GM18861 (cell line): ENCODE data around the gene FNDC5.

ENCODE experiments used
- ATAC-seq: cut with Tn5 transposase; IDR thresholded peaks from one replicate; pipeline ENCODE4 v1.9.1; 2021; ENCODE audit not compliant: unreplicated experiment

FNDC5 gene

GRCh38 chr1:32865639-32866405 is 4.9 kb downstream of the FNDC5 start:
- ATAC-seq = no peak

- no peak for ATAC-seq
Measured at GRCh38 chr1:32864375-32865019, 6.2 kb downstream of the FNDC5 start.

- ATAC-seq = no peak
Measured at GRCh38 chr1:32863881-32864245, 6.8 kb downstream of the FNDC5 start.

DNA sequence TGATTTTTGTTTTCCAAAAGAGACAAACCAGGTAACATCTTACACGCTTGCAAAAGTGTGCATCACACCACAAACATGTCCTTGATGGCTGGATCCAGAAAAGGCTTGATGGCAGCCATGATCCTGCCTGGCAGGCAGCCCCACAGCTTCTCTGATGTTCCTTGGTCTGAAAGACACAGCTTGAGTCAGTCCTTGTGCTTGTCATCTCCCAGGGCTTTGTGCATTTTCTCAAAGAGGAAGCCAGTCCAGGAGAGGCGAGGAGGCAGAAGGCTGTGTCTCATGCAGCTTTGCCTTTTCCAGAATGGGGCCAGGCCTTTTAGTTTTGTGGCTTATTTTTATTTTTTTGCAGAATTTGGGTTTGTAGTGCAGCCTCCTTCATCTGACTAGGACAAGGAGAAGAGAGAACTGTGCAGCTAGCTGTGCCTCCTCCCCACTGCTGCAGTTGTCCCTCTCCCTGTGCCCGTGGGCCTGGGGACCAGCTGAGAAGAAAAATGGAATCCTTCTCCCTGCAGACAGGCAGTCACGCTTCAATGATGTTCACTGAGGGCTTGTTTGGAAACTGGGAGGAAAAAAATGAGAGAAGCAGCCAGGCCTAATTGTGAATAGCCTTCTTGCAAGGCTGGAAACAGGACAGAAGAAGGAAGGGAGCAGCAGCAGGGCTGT is 7.4 kb downstream of the FNDC5 start:
- no peak for ATAC-seq

- ATAC-seq = no peak
Measured at GRCh38 chr1:32861904-32862695, 8.6 kb downstream of the FNDC5 start.

DNA sequence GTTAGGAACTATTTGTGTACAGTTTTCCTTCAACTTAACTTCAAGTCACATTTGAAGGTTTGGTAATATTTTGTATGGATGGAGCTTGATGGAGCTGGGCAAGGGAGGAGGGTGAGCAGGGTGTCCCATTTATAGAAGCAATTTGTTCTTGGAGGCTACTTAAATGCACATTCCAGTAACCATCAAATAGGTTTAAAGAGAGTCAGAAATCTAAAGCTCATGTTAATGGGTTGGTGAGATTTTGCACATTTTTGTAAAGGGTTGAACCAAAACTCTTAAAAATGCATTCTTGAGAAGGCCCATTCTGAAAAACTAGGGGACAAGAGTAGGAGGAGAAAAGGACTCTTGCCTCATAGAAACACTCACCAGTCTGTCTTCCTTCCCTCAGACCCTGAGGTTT is 10.1 kb downstream of the FNDC5 start:
- no peak for ATAC-seq

DNA sequence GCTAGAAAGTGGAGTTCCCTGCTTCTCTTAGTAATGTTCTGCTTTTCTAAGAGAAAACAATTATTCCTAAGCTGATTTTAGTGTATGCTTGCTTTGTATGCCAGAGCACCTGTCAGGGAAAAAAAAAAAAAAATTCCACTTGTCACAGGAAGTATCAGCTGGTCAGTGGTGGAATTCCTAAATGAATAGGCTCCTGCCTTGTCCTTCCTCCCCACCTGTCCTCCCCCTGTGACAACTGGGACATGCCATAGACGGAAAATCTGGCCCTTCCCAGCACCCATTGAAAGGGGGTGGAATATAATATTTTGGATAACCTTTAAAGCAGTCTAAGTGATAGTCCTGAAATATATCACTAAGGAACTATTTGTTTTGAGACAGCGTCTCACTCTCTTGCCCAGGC is 10.8 kb downstream of the FNDC5 start:
- ATAC-seq = no peak

GRCh38 chr1:32858791-32859190 is 11.9 kb downstream of the FNDC5 start:
- no peak for ATAC-seq

- no peak for ATAC-seq
Measured at GRCh38 chr1:32858136-32858535, 12.6 kb downstream of the FNDC5 start.

DNA sequence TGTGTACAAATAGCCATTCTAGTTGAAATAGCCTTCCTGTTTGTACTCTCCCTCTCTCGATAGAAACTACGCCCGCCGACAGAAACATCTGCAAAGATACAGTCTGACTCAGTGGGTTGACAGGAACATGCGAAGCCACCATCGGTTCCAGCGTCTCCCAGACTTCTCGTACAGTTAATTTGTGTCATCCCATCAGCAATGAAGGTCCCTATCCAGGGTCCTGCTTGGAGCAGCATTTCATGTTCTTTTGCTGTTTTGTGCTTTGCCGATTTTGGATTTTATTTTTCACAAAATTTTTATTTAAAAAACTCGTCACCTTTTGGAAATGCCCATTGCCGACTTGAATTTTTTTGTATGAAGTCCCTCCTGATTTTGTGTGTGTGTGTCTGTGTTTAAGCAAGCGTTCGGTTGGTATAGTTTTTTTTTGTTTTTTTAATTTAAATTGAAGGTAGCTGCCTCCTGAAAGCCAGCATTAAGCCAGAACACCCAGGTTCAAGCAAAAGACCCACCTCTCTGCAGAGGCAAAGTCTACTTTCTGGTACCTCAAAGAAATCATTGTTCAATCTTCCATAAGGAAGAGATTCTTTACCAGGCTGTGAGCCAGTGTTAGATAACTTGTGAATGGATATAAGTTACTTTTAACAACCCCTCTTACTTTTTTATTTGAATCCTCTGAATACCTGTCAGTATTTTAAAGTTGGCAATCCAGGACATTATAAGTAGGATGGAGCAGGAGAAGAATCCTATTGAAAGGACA is 14.7 kb downstream of the FNDC5 start:
- no peak for ATAC-seq

GRCh38 chr1:32848354-32849063 is 22.2 kb downstream of the FNDC5 start:
- ATAC-seq = no peak

DNA sequence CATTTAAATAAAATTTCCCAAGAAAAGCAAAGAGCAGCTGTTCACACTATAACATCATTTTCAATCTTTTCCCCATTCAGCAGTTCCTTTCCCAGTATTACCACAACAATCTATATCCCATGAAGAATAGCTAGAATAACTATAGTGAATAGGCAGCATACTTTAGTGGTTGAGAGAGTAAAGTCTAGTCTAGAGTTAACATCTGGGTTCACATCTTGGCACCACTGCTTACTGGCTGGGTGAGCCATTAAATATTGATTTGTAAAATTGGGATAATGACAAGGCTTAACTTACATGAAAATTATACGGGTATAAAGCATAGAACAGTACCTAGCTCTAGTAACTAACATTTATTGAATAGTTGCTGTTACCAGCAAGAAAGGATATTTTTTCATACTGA is 38.8 kb downstream of the FNDC5 start:
- ATAC-seq = no peak

DNA sequence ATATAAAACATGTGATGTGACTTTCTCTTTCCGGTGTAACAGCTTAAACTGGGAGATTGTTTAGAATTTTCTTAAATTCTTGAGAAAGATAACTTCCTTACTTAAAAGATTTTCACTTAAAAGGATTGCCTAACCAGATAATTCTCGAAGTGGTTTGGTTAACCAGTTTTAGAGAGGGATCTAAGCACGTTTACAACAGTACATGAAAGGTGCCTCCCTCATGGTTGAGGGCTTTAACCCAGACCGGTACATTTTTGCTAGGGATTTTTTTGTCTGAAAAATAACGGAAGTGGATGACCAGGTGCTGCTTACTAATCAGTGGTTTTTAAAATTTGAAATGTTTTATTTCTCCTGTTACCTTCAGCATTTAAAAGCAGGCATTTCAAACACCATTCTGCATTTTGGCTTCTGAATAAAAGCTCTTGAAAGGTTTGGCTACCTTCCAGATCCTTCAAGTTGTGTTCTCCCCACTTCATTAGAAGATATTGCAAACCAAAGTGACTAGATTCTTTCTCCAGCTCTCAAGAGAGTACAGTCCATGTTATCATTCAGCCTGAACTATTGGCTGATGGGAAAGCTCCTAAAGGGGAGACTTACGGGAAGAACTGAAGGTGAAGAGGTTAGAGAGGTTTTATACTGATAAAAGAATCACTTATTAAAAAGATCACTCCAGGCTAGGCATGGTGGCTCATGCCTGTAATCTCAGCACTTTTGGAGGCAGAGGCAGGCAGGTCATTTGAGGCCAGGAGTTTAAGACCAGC is 40.4 kb downstream of the FNDC5 start:
- no peak for ATAC-seq

- no peak for ATAC-seq
Measured at GRCh38 chr1:32828341-32828740, 42.4 kb downstream of the FNDC5 start.

- no peak for ATAC-seq
Measured at GRCh38 chr1:32825181-32825580, 45.5 kb downstream of the FNDC5 start.

GRCh38 chr1:32818804-32819541 is 51.7 kb downstream of the FNDC5 start:
- ATAC-seq = peak; percentile 36

DNA sequence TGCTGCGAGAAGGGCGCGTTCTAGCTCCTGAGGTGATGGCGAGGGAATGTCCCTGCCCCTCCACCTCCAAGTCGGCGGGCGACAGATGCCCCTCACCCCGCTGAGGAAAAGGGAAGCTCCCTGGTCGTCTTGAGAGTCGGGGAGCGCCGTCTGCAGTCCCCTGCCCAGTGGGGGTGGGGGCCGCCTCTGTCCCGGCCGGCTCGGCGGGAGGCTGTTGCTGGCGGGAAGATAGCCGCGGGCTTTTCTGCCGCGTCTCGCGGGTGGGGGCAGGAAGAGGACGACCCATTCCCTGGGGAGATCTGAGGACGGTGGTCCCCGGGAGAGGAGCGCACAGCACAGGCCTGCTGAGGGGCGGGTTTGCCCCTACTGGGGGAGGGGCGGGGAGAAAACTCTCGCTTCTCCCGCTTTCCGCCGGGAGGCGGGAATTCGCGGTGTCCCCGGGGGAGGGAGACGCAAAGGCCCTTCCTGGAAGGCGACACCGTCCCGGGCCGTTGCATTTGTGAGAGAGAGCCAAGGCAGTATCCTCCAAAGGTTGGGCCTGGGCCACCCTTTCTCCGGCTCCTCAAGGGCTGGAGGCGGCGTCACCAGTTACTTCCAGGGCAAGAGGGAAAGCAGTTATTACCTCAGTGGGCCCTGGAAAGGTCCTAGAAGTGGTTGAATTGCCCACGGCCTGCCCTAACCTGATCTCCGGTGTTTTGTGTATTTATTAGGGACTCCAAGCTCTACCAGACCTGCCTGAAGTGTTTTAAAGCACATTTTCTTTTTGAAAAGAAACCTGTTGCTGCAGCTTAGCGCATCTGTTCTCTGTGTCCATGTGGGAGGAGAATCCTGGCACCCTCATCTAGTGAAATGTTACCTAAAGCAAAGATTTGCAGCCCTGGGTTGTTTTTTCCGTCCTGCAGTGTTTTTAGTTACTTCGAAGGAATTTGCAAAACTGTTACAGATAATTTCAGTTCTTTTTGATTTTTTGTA is 52.6 kb downstream of the FNDC5 start:
- peak; percentile 13 for ATAC-seq
